ENCODE results near the gene ZNF319. TPM values are rescaled to one million over a fixed set of nuclear protein-coding genes. Genes with fewer than 3 reads are reported as not detected.

Gene ZNF319
- total and polyA plus RNA-seq, 2 of the 4 experiments (the other 2 are of a cell fraction), result 0.90 to 6.3 TPM

- Histone ChIP-seq H2BK120ac (ENCODE audit: low read depth, low read length) (no peak overlapping the region), H4K91ac (ENCODE audit: insufficient read depth, low read depth, low read length) (no peak overlapping the region), H3K14ac (replicated peaks; ENCODE audit: low read depth, low read length) (no peak overlapping the region), H4K5ac (ENCODE audit: low read depth, low read length) (no peak overlapping the region), H4K8ac (ENCODE audit: low read depth in 2 of 2, low read length in 2 of 2) (no peak overlapping the region), H3K4me2 (ENCODE audit: low read depth, low read length) (no peak overlapping the region), H3K4me1 (ENCODE audit: control insufficient read depth, insufficient read depth, low read length) (no peaks in the 10 kb centered on the region), H3K18ac (ENCODE audit: low read depth, low read length) (no peak overlapping the region), H3K23ac (ENCODE audit: low read depth, low read length) (no peak overlapping the region), H2BK5ac (ENCODE audit: low read depth, low read length, poor library complexity, severe bottlenecking) (no peak overlapping the region), H3K4ac (ENCODE audit: low read depth, low read length) (no peak overlapping the region), H2AK9ac (replicated peaks; ENCODE audit: low read depth, low read length, poor library complexity) (peak overlapping the region; percentile 29), H2AK5ac (ENCODE audit: low read depth, low read length) (no peak overlapping the region), H3K9me3 (ENCODE audit: control insufficient read depth, insufficient read depth, low read length) (no peaks in the 10 kb centered on the region), H3K27ac (ENCODE audit: insufficient read depth, low read length) (no peak overlapping the region), H3K56ac (ENCODE audit: extremely low read depth, insufficient read depth, low read length) (no peak overlapping the region), H3K27me3 (ENCODE audit: control insufficient read depth, insufficient read depth, low read length) (peaks cover 12% of the 10 kb centered on the region), H2BK20ac (ENCODE audit: low read depth, low read length) (no peak overlapping the region), H3K9me1 (ENCODE audit: insufficient read depth, low read length) (no peaks in the 10 kb centered on the region), H3K79me1 (ENCODE audit: low read depth in 1 of 2, low read length in 2 of 2) (no peaks in the 10 kb centered on the region), H3K9ac (ENCODE audit: low read depth, low read length) (no peak overlapping the region), H2AFZ (replicated peaks; ENCODE audit: low read length, poor library complexity) (peak overlapping the region; percentile 64), H3K4me3 (ENCODE audit: insufficient read depth, low read depth, low read length) (no peak overlapping the region), H3K36me3 (ENCODE audit: control insufficient read depth, insufficient read depth, low read length) (no peaks in the 10 kb centered on the region), H2BK15ac (ENCODE audit: low read depth, low read length) (no peak overlapping the region), H4K20me1 (ENCODE audit: insufficient read depth, low read length) (no peaks in the 10 kb centered on the region)
- intact Hi-C loops (cut with micrococcal nuclease), result no loop called here
- WGBS, 2 experiments (ENCODE audit: extremely low coverage in 2 of 2, insufficient read length in 1 of 2), result 66% methylated on average over 6 of the region's 17 CpGs; no CpG with 5 or more reads in 1 of the 2 experiments
- in situ Hi-C loops (cut with MboI; ENCODE audit: low sequenced_read_pairs), result no loop called here
- DNase-seq (no peak), ATAC-seq (ENCODE audit: low read depth) (no peak)
- CTCF ChIA-PET, result interaction anchor here (1.3 kb wide), 1 partner anchor 17 kb away, joined by 3 read pairs; no protein-coding TSS in a partner anchor
- POLR2A ChIA-PET (ENCODE audit: unreplicated experiment), result no interaction called here
- BruUV-seq (replicated peaks), result no TSS peak
- dilution Hi-C loops (cut with HindIII; ENCODE audit: low sequenced_read_pairs, unreplicated experiment), result no loop called here
- TF ChIP-seq CEBPB (IDR thresholded peaks at IDR 0.05; ENCODE audit: low read depth, low read length), result no peak
- TF ChIP-seq FOS (IDR thresholded peaks at IDR 0.05; ENCODE audit: low read depth, low read length), result no peak
- no peak for TF ChIP-seq BHLHE40 (IDR thresholded peaks at IDR 0.05; ENCODE audit: low read depth, low read length)
- TF ChIP-seq USF2 (IDR thresholded peaks at IDR 0.05; ENCODE audit: low read depth, low read length), result no peak
- no peak for TF ChIP-seq MAZ (IDR thresholded peaks at IDR 0.05; ENCODE audit: borderline replicate concordance, low read depth, low read length)
- TF ChIP-seq MAFK (IDR thresholded peaks at IDR 0.05; ENCODE audit: low read depth, low read length), result no peak
- TF ChIP-seq SMC3 (IDR thresholded peaks at IDR 0.05; ENCODE audit: low read depth, low read length), result no peak
- no peak for TF ChIP-seq MXI1 (IDR thresholded peaks at IDR 0.05; ENCODE audit: borderline replicate concordance, low read depth, low read length)
- TF ChIP-seq RAD21 (IDR thresholded peaks at IDR 0.05; ENCODE audit: low read length), result no peak
- no peak for TF ChIP-seq ELK1 (IDR thresholded peaks at IDR 0.05; ENCODE audit: borderline replicate concordance, low read depth, low read length)
- TF ChIP-seq CTCF (conservative IDR thresholded peaks at IDR 0.05; ENCODE audit: low read depth, low read length), result no peak
- TF ChIP-seq POLR2A (IDR thresholded peaks at IDR 0.05; ENCODE audit: low read depth, low read length), result no peak
- TF ChIP-seq RFX5 (IDR thresholded peaks at IDR 0.05; ENCODE audit: low read depth, low read length), result no peak
- TF ChIP-seq NFE2L2 (IDR thresholded peaks at IDR 0.05; ENCODE audit: low read depth, low read length), result no peak
Measured at GRCh38 chr16:58049232-58050185, 49.0 kb upstream of the ZNF319 start.
